ENCODE measurements around the gene CNGB1.

CNGB1 gene

GRCh38 chr16:57998992-57999365 lies 28.1 kb upstream of the CNGB1 start:
- peaks cover 16% of the 10 kb centered on the region for H3K36me3 ChIP-seq
- H3K27me3 ChIP-seq (ENCODE audit: insufficient read depth, low read depth, severe bottlenecking), result no peaks in the 10 kb centered on the region
- H3K27ac ChIP-seq, result no peak overlapping the region
- no peak for TF ChIP-seq CTCF (IDR thresholded peaks at IDR 0.05; ENCODE audit: low read depth, low read length)
- no peaks in the 10 kb centered on the region for H3K9me3 ChIP-seq (ENCODE audit: severe bottlenecking)
- no peak for DNase-seq
- no peak overlapping the region for H3K4me3 ChIP-seq (ENCODE audit: low read depth, low read length)

- DNase-seq, result no peak
- Histone ChIP-seq H3K4me3 (ENCODE audit: low read depth, low read length) (no peak overlapping the region), H3K36me3 (peaks cover 16% of the 10 kb centered on the region)
These were observed 27.6 kb upstream of the CNGB1 start for GRCh38 chr16:57998486-57998885.

GRCh38 chr16:57997528-57998265 lies 26.8 kb upstream of the CNGB1 start:
- H3K27ac ChIP-seq, result no peak overlapping the region

More at GRCh38 chr16:57998486-57998885, 27.6 kb upstream of the CNGB1 start:
- no peaks in the 10 kb centered on the region for H3K9me3 ChIP-seq (ENCODE audit: severe bottlenecking)
- no peaks in the 10 kb centered on the region for H3K27me3 ChIP-seq (ENCODE audit: insufficient read depth, low read depth, severe bottlenecking)
- TF ChIP-seq CTCF (IDR thresholded peaks at IDR 0.05; ENCODE audit: low read depth, low read length), result no peak
- no peak overlapping the region for H3K27ac ChIP-seq

GRCh38 chr16:57997176-57997527 lies 26.2 kb upstream of the CNGB1 start:
- no peak for TF ChIP-seq CTCF (IDR thresholded peaks at IDR 0.05; ENCODE audit: low read depth, low read length)
- peaks cover 9% of the 10 kb centered on the region for H3K36me3 ChIP-seq
- H3K9me3 ChIP-seq (ENCODE audit: severe bottlenecking), result no peaks in the 10 kb centered on the region
- H3K4me3 ChIP-seq (ENCODE audit: low read depth, low read length), result no peak overlapping the region
- no peak for DNase-seq
- no peak overlapping the region for H3K27ac ChIP-seq
- no peaks in the 10 kb centered on the region for H3K27me3 ChIP-seq (ENCODE audit: insufficient read depth, low read depth, severe bottlenecking)

More at GRCh38 chr16:57997528-57998265, 26.8 kb upstream of the CNGB1 start:
- TF ChIP-seq CTCF (IDR thresholded peaks at IDR 0.05; ENCODE audit: low read depth, low read length), result no peak
- DNase-seq, result no peak
- H3K36me3 ChIP-seq, result peaks cover 13% of the 10 kb centered on the region
- no peaks in the 10 kb centered on the region for H3K27me3 ChIP-seq (ENCODE audit: insufficient read depth, low read depth, severe bottlenecking)
- no peak overlapping the region for H3K4me3 ChIP-seq (ENCODE audit: low read depth, low read length)
- no peaks in the 10 kb centered on the region for H3K9me3 ChIP-seq (ENCODE audit: severe bottlenecking)

- Histone ChIP-seq H3K36me3 (peaks cover 9% of the 10 kb centered on the region), H3K27ac (no peak overlapping the region), H3K27me3 (ENCODE audit: insufficient read depth, low read depth, severe bottlenecking) (no peaks in the 10 kb centered on the region), H3K4me3 (ENCODE audit: low read depth, low read length) (no peak overlapping the region), H3K9me3 (ENCODE audit: severe bottlenecking) (no peaks in the 10 kb centered on the region)
- no peak for DNase-seq
- no peak for TF ChIP-seq CTCF (IDR thresholded peaks at IDR 0.05; ENCODE audit: low read depth, low read length)
These were observed 25.7 kb upstream of the CNGB1 start for GRCh38 chr16:57996406-57997175.
